Lower lobe of right lung (tissue), 2 donors: ENCODE measurements around the gene CAPS. TPM values are rescaled to one million over a fixed set of nuclear protein-coding genes. Genes with fewer than 3 reads are reported as not detected.
A peak's percentile ranks its signal among the peaks of the same experiment; 100 is the strongest.
"Not testable (repeated sequence)": the region's sequence is repeated elsewhere in the genome, so short reads cannot be mapped to it uniquely, and the experiment has no call there.

ENCODE experiments used
- ATAC-seq, 2 donors: fragments of 200-7000 bp; cut with Tn5 transposase; one replicate each; pipeline ENCODE4 v1.9.1; 2020 to 2022; ENCODE audit warnings: mild to moderate bottlenecking in 2 of 2, moderate library complexity in 2 of 2
- DNase-seq: peaks from one replicate; pipeline ENCODE4 v3.0.0-alpha.2; 2020
- H3K27ac ChIP-seq: fragments of 200-600 bp; one replicate; pipeline ENCODE4 v1.8.0; 2022
- H3K27me3 ChIP-seq: fragments of 200-600 bp; one replicate; pipeline ENCODE4 v1.8.0; 2022; ENCODE audit warnings: low read depth
- H3K36me3 ChIP-seq: fragments of 200-600 bp; one replicate; pipeline ENCODE4 v1.8.0; 2022; ENCODE audit warnings: mild to moderate bottlenecking
- H3K4me1 ChIP-seq: fragments of 200-600 bp; one replicate; pipeline ENCODE4 v1.8.0; 2022
- H3K4me3 ChIP-seq: fragments of 200-600 bp; one replicate; pipeline ENCODE4 v1.8.0; 2022; ENCODE audit warnings: mild to moderate bottlenecking
- H3K9me3 ChIP-seq: fragments of 200-600 bp; one replicate; pipeline ENCODE4 v1.8.0; 2022
- intact Hi-C: fragments of 100-400 bp; cut with DNase I; formaldehyde crosslinking; loops from one replicate; pipeline ENCODE4 v1.11.0; 2022
- total RNA-seq: library from RNA; stranded (reverse); fragmentation: NEBNext Ultra II Directional; extraction: Animal tissue kit (Norgen Biotek cat#: 25700); gene quantifications from one replicate; pipeline ENCODE4 v1.2.1, GENCODE V29; 2021
- TF ChIP-seq, protein P1 (sequence below): fragments of 200-600 bp; IDR thresholded peaks from one replicate; pipeline ENCODE4 v1.8.0; 2022; ENCODE audit warnings: antibody characterized with exemption, mild to moderate bottlenecking
- donor health status: DM: no; HTN: yes; CAD: no; lungs with severe emphysema.

CAPS gene
- total RNA-seq, 1 donor from 2014 or later = 76.7 TPM

DNA sequence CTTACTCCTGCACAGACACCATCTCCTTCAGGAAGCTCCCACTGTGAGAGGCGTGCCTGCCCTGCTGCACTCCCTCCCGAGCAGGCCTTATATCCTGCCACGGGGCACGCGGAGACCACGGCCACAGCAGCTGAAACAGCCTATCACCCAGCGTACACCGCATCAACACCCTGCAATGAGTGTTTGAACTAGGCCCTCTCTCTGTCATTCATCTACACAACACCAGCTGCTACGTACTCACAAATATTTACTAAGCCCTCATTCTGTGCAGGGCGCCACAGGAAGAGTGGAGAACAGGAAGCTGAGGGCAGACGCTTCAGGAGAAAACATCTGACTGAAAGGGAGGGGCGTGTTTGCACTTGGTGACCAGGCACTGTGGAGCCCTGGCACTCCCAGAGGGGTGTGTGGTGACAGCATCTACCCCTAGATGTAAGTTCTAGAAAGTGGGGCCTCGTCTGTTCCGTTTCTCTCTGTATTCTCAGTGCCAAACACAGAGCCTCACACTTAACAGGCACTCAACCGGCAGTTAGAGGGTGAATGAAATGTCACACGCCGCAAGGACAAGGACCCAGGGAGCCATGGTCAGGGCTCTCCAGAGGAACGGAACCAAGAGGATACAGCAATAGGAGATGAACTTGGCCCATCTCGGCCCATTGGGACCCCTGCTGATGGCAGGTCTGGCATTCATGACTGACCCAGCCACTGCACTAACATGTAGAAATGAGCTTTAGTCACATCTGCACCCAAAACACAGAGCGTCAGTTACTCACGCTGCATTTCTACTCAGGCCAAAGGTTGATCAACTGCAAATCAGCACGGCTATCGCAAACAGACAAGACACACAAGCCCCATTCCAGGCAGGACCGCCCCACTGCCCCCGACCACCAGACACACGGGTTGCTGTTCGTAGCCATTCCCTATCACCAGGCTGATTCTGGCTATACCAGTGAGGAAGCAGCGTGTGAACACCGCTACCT, 48.2 kb downstream of the CAPS start:
- intact Hi-C loops = no loop called here
- Histone ChIP-seq H3K36me3 (peaks cover 7% of the 10 kb centered on the region), H3K9me3 (no peaks in the 10 kb centered on the region), H3K27me3 (no peaks in the 10 kb centered on the region), H3K4me3 (peak overlapping the region; percentile 33), H3K27ac (peak overlapping the region; percentile 87), H3K4me1 (peaks cover 94% of the 10 kb centered on the region)
- TF ChIP-seq, protein P1, sequence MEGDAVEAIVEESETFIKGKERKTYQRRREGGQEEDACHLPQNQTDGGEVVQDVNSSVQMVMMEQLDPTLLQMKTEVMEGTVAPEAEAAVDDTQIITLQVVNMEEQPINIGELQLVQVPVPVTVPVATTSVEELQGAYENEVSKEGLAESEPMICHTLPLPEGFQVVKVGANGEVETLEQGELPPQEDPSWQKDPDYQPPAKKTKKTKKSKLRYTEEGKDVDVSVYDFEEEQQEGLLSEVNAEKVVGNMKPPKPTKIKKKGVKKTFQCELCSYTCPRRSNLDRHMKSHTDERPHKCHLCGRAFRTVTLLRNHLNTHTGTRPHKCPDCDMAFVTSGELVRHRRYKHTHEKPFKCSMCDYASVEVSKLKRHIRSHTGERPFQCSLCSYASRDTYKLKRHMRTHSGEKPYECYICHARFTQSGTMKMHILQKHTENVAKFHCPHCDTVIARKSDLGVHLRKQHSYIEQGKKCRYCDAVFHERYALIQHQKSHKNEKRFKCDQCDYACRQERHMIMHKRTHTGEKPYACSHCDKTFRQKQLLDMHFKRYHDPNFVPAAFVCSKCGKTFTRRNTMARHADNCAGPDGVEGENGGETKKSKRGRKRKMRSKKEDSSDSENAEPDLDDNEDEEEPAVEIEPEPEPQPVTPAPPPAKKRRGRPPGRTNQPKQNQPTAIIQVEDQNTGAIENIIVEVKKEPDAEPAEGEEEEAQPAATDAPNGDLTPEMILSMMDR = no peak
- DNase-seq (peak; percentile 81), ATAC-seq (peak; percentile 90 to 92)

- H3K27me3 ChIP-seq, DNase-seq, intact Hi-C loops, H3K36me3 ChIP-seq, H3K9me3 ChIP-seq, H3K4me3 ChIP-seq, ATAC-seq: not testable (repeated sequence)
- peak overlapping the region; percentile 87 for H3K27ac ChIP-seq
- peaks cover 97% of the 10 kb centered on the region for H3K4me1 ChIP-seq
Observed at GRCh38 chr19:5963259-5963658, 49.2 kb downstream of the CAPS start.

DNA sequence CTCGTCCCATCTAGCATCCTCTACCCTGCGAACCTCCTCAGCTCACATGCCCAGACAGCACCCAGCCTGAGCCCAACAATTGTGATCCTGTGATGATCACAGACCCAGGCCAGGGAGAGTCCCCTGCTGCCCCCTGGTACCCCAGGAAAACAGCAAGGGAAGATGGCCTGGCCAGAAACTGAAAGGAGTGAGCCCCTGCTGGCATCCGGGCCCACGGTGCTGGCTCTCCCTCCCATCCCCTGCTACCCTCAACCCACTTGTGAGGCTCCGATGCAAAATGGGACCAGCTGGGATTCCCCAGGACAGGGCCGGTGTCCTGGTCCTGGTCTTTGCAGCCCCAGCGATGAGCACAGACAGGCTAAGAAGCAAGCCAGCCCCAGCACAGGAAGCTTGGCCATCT, 49.8 kb downstream of the CAPS start:
- Histone ChIP-seq H3K27me3 (no peaks in the 10 kb centered on the region), H3K4me3 (no peak overlapping the region), H3K4me1 (peaks cover 97% of the 10 kb centered on the region), H3K9me3 (no peaks in the 10 kb centered on the region), H3K27ac (no peak overlapping the region), H3K36me3 (peaks cover 7% of the 10 kb centered on the region)
- ATAC-seq (no peak), DNase-seq (no peak)
- intact Hi-C loops = no loop called here
- TF ChIP-seq, protein P1 = no peak

GRCh38 chr19:5964816-5965565, 50.9 kb downstream of the CAPS start:
- Histone ChIP-seq H3K4me1 (peaks cover 97% of the 10 kb centered on the region), H3K9me3 (no peaks in the 10 kb centered on the region), H3K4me3 (no peak overlapping the region), H3K27me3 (no peaks in the 10 kb centered on the region), H3K36me3 (peaks cover 7% of the 10 kb centered on the region), H3K27ac (peak overlapping the region; percentile 73)
- no peak for ATAC-seq
- TF ChIP-seq, protein P1 = no peak
- no peak for DNase-seq
- intact Hi-C loops = no loop called here

Other genes starting within 250 kb of the CAPS start
- 42.7 TPM for gene MICOS13, start 233.7 kb upstream of the CAPS start, total RNA-seq
- 8.6 TPM for gene HSD11B1L, start 233.2 kb upstream of the CAPS start, total RNA-seq
- 566 TPM for gene RPL36, start 224.0 kb upstream of the CAPS start, total RNA-seq
- 65.3 TPM for gene LONP1, start 194.1 kb upstream of the CAPS start, total RNA-seq
- gene CATSPERD, start 193.6 kb upstream of the CAPS start, total RNA-seq = 6.4 TPM
- 2.7 TPM for gene PRR22, start 129.5 kb upstream of the CAPS start, total RNA-seq
- 24.3 TPM for gene DUS3L, start 123.1 kb upstream of the CAPS start, total RNA-seq
- gene NRTN, start 109.2 kb upstream of the CAPS start, total RNA-seq = 2.7 TPM
- gene FUT6, start 74.6 kb upstream of the CAPS start, total RNA-seq = 1.1 TPM
- gene FUT3, start 62.8 kb upstream of the CAPS start, total RNA-seq = 11.3 TPM
- not detected for gene FUT5, start 43.7 kb upstream of the CAPS start, total RNA-seq
- 150 TPM for gene NDUFA11, start 10.5 kb upstream of the CAPS start, total RNA-seq
- gene VMAC, start 9.4 kb upstream of the CAPS start, total RNA-seq = 8.1 TPM
- gene RANBP3, start 63.9 kb downstream of the CAPS start, total RNA-seq = 70.8 TPM
- 20.9 TPM for gene RFX2, start 196.2 kb downstream of the CAPS start, total RNA-seq
- gene ACSBG2, start 221.4 kb downstream of the CAPS start, total RNA-seq = 0.30 TPM